ENCODE measurements around the gene NR0B2.
"Not testable (repeated sequence)": the region's sequence is repeated elsewhere in the genome, so short reads cannot be mapped to it uniquely, and the experiment has no call there.

The NR0B2 gene

DNA sequence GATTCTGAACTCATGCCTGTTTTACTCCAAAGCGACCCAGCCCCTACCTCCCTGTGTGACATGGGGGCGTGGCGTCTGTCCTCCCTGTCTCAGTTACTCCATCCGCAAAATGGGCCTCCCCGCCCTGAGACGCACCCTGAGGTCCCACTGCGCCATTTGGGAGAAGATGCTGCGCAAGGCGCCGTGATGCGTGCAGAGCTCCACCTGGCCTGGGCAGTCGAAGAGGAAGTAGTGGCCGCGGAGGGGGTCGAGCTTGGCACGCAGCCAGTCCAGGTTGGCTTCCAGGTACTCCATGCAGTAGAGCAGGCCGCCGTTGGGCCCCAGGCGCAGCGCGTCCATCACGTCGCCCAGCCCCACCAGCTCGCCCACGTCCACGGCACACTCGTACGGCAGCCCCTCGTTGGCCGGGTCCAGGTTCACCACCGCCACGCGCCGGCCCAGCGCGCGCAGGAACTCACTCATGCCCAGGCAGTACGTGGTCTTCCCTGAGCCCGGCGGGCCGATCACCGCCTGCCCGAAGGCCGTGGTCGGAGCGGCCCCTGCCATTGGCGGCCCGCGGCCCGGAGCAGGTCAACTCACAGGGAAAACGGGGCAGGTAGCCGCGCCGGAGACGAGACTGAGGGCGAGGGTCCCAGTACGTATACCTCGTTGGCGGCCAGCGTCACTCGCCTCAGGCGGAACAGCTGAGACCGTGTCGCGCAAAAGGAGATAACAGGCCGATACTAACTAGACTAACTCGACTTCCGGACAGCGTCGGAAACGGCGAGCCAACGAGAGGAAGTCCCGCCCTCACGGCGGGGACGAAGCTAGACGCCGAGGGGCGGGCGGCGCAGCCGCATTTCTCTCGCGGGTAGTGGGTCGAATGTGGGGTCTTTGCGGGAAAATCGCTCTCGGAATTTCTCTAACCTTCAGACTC, 24.0 kb downstream of the NR0B2 start, which contains the start of gene GPN2:
GPN2 (minus strand) TSS at position 733 of the 916 bp plus-strand sequence; CDS start at position 546, 187 bp downstream.
- peak; percentile 77 for DNase-seq (ENCODE audit: low read depth)

DNA sequence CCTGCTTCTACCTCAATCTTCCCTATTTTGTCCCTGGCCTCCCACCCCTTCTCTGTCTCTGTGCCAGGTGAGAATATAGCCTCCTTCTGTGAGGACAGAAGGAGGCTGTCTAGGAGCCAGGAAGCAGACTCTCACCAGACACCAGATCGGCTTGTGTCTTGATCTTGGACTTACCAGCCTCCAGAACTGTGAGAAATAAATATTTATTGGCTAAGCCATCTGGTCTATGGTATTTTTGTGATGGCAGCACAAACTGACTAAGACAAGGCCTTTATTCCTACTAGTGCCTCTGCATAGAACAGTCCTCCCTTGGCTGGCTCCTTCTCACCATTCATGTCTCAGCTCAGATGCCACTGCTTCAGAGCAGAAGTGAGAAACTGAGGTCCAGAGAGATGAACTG, 25.5 kb downstream of the NR0B2 start:
- no peak for DNase-seq (ENCODE audit: low read depth)

DNA sequence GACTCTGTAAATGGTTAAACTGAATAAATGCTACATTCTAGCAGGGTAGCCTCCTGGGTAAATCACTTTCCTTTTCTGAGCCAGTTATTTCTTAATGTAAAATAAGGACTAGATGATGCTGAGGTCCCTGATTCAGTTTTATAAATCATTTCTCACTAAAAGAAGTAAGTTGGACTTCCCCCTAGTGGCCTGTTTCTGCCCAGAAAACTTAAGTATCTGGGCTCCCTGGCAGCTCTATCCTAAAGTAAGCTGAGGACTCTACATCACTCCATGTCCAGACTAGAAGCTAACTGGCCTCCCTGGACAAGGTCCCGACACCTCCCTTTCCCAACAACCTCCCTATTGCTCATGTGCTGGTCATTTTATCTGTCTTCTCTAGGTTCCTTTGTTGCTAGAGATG, 26.6 kb downstream of the NR0B2 start:
- peak; percentile 57 for DNase-seq (ENCODE audit: low read depth)

DNA sequence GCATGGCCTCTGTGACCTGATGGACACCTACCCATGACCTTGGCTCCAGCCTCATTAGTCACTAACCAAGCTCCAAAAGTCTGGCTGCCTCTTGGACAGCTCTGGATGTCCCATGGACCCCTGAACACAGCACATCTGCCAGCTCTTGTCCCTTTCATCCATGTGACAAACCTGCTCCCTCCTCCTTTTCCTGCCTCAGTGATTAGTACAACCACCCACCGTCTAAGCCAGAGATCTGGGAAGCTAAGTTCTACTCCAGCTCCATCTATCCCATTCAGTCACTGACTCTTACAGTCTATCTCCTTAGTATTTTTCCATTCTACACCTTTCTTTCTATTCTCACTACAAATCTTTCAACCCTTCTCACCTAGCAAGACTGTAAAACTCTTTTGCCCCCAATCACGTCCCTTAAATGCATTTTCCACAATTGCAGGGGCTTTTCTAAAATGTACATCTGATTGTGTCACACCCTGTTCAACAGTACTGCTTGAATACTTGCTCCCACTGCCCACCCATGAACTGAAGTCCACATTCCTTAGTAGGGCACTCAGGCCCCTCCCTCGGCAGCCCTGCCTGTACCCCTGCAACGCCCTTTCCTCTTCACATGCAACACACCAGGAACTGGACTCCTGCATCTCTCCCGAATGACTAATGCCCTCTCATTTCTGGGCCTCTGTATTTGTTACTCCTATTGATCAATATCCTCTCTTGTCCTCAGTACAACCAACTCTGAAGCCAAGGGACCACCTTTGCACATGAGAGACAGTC, 30.9 kb downstream of the NR0B2 start:
- DNase-seq (ENCODE audit: low read depth), result no peak

DNA sequence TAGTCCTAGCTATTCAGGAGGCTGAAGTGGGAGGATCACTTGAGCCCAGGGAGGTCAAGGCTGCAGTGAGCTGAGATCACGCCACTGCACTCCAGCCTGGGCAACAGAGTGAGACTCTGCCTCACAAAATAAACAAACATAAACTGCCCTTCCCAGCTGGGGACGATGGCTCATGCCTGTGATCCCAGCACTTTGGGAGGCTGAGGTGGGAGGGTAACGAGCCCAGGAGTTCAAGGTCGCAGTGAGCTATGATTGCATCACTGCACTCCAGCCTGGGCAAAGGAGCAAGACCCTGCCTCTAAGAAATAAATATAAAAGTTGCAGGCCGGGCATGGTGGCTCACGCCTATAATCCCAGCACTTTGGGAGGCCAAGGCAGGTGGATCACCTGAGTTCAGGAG, 32.2 kb downstream of the NR0B2 start:
- not testable (repeated sequence) for DNase-seq (ENCODE audit: low read depth)

- DNase-seq (ENCODE audit: low read depth), result no peak
Observed at GRCh38 chr1:26879793-26880192, 34.0 kb downstream of the NR0B2 start.

DNA sequence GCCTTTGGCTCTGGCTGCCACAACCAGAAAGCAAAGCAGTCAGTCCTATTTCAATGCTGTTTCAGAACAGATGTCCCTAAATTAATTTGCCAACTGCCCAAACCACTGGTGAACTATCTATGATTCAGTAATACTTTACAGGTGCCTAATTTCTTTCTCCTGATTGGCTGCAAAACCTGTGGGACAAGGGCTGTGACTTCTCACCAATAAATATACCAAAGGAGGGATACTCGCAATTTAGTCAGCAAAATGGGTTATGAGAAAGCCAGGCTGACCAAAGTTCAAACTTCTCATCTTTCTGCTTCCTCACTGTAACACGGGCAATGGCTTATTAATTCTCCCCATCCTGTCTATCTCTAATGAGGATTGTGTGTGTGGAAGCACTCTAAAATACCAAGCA, 36.4 kb downstream of the NR0B2 start:
- DNase-seq (ENCODE audit: low read depth), result no peak

- DNase-seq (ENCODE audit: low read depth), result no peak
Observed at GRCh38 chr1:26874896-26875295, 38.9 kb downstream of the NR0B2 start.

DNA sequence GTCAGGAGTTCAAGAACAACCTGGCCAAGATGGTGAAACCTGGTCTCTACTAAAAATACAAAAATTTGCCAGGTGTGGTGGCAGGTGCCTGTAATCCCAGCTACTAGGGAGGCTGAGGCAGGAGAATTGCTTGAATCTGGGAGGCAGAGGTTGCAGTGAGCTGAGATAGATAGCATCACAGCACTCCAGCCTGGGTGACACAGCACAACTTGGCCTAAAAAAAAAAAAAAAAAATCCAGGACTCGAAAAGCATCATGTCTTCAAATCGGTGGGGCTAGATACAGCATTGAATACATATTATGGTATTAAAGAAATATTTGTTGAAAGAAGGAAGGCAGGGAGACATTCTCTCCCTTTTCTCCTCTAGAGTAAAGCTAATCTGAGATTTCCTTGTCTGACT, 40.7 kb downstream of the NR0B2 start:
- not testable (repeated sequence) for DNase-seq (ENCODE audit: low read depth)

GRCh38 chr1:26864610-26865480, 48.9 kb downstream of the NR0B2 start:
- DNase-seq (ENCODE audit: low read depth), result peak; percentile 98

DNA sequence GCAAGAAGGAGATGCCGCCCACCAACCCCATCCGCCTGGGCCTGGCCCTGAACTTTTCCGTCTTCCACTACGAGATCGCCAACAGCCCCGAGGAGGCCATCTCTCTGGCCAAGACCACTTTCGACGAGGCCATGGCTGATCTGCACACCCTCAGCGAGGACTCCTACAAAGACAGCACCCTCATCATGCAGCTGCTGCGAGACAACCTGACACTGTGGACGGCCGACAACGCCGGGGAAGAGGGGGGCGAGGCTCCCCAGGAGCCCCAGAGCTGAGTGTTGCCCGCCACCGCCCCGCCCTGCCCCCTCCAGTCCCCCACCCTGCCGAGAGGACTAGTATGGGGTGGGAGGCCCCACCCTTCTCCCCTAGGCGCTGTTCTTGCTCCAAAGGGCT, 50.1 kb downstream of the NR0B2 start:
- DNase-seq (ENCODE audit: low read depth), result no peak

- DNase-seq (ENCODE audit: low read depth), result no peak
Observed at GRCh38 chr1:26862781-26863684, 50.7 kb downstream of the NR0B2 start, which contains the start of gene SFN. Gene SFN, plus strand, starts transcription at chr1:26863149. Its CDS starts 64 bp downstream, at chr1:26863213.

GRCh38 chr1:26861889-26862378, 51.8 kb downstream of the NR0B2 start:
- DNase-seq (ENCODE audit: low read depth), result no peak
